Right lobe of liver (tissue), 4 donors: Measurements from ENCODE around the gene KCNMA1.

Source experiments
- CTCF ChIP-seq, 4 donors: fragments of 200-600 bp in 3 of 4; fragments of 450-650 bp in 1 of 4; IDR thresholded peaks; one replicate each; pipeline versions ENCODE4 v1.5.1 to v1.8.0; 2016 to 2022; ENCODE audit warnings: antibody characterized with exemption in 4 of 4, mild to moderate bottlenecking in 2 of 4
- POLR2A ChIP-seq: fragments of 450-650 bp; IDR thresholded peaks from one replicate; pipeline ENCODE4 v1.6.1; 2017; ENCODE audit warnings: antibody characterized with exemption, mild to moderate bottlenecking
- donor health status: DM: no; HTN: no; CAD: no.
- donor health status: DM: no; HTN: no; CAD: no.
- donor health status: DM: no; HTN: yes; CAD: no.

- TF ChIP-seq CTCF (IDR thresholded peaks at IDR 0.05) (no peak), POLR2A (no peak)
These were observed 196.0 kb downstream of the KCNMA1 start for GRCh38 chr10:77441353-77442166.
